Measurements from ENCODE around the gene ADGRA1.

The ADGRA1 gene, protein sequence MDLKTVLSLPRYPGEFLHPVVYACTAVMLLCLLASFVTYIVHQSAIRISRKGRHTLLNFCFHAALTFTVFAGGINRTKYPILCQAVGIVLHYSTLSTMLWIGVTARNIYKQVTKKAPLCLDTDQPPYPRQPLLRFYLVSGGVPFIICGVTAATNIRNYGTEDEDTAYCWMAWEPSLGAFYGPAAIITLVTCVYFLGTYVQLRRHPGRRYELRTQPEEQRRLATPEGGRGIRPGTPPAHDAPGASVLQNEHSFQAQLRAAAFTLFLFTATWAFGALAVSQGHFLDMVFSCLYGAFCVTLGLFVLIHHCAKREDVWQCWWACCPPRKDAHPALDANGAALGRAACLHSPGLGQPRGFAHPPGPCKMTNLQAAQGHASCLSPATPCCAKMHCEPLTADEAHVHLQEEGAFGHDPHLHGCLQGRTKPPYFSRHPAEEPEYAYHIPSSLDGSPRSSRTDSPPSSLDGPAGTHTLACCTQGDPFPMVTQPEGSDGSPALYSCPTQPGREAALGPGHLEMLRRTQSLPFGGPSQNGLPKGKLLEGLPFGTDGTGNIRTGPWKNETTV

DNA sequence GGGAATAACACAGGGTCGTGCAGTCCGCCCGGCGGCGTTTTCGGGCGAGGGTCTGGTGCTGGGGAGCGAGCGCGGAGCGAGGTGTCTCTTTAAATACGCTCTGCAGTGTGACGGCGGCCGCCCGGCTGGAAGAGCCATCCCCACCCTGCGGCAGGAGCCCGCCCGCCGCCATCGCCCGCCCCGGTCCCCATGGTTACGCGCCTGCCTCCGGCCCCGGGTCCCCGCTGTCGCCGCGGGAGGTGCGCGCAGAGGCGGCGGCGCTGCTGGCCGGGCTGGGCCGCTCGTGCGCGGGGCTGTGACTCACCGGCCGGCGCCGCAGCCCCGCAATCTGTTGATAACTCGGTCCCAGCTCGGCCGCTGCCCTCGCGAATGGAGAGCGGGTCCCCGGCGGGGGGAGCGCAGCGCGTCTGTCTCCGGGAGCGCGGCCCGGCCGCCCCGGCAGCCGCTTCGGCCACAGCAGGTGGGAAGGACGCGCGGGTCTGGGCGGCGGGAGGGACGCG, at the start of gene ADGRA1:
Gene ADGRA1, plus strand, starts transcription at position 246 of the 500 bp plus-strand sequence. CDS start 986 bp downstream, outside the sequence.
- no peak for DNase-seq (ENCODE audit: low read depth)
- no peak within 1 kb of the TSS for H3K4me3 ChIP-seq (ENCODE audit: control insufficient read depth, low read depth, low read length)
- TF ChIP-seq, protein P1, sequence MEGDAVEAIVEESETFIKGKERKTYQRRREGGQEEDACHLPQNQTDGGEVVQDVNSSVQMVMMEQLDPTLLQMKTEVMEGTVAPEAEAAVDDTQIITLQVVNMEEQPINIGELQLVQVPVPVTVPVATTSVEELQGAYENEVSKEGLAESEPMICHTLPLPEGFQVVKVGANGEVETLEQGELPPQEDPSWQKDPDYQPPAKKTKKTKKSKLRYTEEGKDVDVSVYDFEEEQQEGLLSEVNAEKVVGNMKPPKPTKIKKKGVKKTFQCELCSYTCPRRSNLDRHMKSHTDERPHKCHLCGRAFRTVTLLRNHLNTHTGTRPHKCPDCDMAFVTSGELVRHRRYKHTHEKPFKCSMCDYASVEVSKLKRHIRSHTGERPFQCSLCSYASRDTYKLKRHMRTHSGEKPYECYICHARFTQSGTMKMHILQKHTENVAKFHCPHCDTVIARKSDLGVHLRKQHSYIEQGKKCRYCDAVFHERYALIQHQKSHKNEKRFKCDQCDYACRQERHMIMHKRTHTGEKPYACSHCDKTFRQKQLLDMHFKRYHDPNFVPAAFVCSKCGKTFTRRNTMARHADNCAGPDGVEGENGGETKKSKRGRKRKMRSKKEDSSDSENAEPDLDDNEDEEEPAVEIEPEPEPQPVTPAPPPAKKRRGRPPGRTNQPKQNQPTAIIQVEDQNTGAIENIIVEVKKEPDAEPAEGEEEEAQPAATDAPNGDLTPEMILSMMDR (IDR thresholded peaks at IDR 0.05; ENCODE audit: control insufficient read depth, insufficient read depth, low read depth, low read length, missing control alignments): no peak

DNA sequence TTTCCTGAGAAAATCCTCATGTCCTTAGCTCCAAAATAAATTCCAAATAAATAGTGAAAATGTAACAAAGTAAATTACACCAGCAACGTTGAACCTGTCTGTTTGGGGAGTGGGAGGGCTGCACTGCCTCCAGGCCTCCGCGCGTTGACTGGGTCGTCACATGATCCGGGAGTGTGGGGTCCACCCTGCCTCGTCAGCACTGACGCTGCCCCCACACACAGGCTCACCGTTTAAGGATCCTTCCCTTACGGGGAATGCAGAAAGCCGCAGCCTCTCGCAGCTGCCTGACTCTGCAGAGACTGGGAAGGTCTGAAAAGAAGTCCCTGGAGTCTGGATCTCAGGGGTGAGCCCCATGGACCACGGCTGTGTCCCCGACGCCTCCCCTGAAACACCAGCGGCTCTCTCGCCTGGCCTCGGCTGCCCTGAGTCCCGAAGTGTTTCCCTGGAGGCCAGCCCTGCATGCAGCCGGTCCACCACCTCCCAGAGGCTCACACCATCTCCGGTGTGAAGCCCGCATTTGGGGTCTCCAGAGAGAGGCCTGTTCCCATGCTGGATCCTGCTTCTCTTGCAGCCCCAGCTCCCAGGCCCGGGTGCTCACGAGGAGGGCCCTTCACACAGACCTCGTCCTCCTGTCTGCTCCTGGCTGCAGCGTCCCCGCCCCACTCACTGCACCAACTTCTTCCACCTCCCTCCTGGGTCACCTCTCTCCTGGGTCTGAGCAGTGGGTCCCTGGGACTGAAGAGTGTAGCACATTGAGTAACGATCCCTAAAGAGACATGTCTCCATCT, 49.5 kb upstream of the ADGRA1 start:
- no peak for DNase-seq (ENCODE audit: low read depth)
- TF ChIP-seq, protein P1 (IDR thresholded peaks at IDR 0.05; ENCODE audit: control insufficient read depth, insufficient read depth, low read depth, low read length, missing control alignments): no peak
- no peak overlapping the region for H3K4me3 ChIP-seq (ENCODE audit: control insufficient read depth, low read depth, low read length)

DNA sequence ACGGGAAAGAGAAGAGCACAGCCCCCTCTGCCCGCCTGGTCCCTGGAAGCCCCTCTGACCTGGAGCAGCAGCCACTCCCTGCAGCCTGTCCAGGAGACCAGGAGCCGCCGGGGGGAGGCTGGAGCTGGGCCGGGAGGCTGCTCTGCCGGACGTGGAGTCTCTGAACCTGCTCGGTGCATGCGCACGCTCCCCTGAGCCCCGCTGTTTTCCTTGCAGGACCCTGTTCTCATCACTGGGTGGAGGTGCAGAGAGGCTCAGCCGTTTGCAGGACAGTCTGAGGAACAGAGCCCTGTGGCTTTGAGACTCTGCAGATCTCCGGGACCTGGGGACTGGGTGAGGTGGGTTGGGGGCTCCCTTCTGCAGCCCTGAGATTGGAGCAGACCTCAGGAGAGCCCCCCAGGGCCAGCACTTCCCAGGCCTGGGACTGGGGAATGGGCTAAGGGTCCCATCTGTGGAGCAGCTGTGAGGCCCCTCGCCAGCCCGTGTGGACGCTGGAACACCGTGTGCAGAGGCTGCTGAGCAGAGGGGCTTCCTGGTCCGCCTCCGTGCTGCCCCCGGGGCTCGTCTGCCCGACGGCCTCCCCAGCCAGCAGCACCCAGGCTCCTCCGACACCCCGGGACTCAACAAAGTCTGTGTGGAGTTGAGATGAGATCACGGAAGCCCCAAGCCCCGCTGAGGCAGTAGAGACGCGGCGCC, 48.5 kb upstream of the ADGRA1 start:
- TF ChIP-seq, protein P1 (IDR thresholded peaks at IDR 0.05; ENCODE audit: control insufficient read depth, insufficient read depth, low read depth, low read length, missing control alignments): no peak
- no peak overlapping the region for H3K4me3 ChIP-seq (ENCODE audit: control insufficient read depth, low read depth, low read length)
- no peak for DNase-seq (ENCODE audit: low read depth)

DNA sequence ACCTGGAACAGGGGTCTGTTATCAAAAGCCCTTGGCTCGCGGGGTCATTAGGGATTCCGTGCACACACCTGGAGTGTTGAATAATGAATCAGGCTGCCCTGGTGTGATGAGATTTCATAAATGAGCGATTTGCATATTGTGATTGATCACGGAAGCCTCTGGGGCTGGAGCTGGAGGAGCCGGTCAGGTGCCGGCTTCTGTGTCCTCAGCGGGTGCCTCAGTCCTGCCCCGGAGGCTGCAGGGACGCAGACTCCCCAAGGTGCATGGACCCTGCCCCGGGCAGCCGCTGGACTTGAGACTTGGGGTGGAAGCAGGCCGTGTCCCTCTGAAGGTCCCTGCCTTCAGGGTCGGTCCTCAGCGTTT, 47.9 kb upstream of the ADGRA1 start:
- DNase-seq (ENCODE audit: low read depth): no peak
- no peak overlapping the region for H3K4me3 ChIP-seq (ENCODE audit: control insufficient read depth, low read depth, low read length)
- TF ChIP-seq, protein P1 (IDR thresholded peaks at IDR 0.05; ENCODE audit: control insufficient read depth, insufficient read depth, low read depth, low read length, missing control alignments): no peak

DNA sequence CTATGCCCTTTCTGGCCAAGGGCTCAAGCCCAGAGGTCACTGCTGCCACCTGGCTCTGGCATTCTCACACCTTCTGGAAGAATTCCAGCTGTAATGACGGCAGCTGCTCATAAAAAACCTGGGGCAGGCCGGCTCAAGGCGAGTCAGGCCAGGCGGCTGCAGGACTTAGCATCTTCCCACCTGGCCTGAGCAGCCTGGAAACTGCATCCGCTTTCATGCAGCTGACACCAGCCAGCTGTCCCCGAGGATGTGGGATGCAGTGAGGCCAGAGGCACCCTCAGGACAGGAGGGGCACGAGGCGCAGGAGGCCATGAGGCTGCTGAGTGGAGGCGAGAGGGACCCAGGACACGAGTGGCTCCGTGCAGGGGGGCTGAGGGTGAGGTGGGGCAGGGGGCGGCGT, 47.5 kb upstream of the ADGRA1 start:
- TF ChIP-seq, protein P1 (IDR thresholded peaks at IDR 0.05; ENCODE audit: control insufficient read depth, insufficient read depth, low read depth, low read length, missing control alignments): no peak
- DNase-seq (ENCODE audit: low read depth): no peak

DNA sequence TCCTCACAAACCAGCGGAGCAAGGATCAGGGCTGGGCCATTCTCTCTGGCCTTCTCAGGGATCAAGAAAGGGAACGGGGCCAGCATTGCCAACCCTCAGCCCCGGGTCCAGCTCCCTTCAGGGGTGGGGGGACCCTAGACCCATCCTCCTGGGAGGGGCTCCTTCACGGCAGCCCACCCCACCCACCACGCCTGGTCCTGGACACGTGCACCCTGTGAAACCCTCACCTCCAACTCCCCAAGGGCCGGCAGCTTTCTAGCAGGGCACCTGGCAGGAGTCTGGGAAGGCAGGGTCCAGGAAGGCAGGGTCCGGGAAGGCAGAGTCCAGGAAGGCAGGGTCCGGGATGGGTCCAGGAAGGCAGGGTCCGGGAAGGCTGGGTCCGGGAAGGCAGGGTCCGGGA, 46.6 kb upstream of the ADGRA1 start:
- TF ChIP-seq, protein P1 (IDR thresholded peaks at IDR 0.05; ENCODE audit: control insufficient read depth, insufficient read depth, low read depth, low read length, missing control alignments): no peak
- no peak overlapping the region for H3K4me3 ChIP-seq (ENCODE audit: control insufficient read depth, low read depth, low read length)
- DNase-seq (ENCODE audit: low read depth): no peak

More for the DNA sequence above, 47.5 kb upstream of the ADGRA1 start:
- no peak overlapping the region for H3K4me3 ChIP-seq (ENCODE audit: control insufficient read depth, low read depth, low read length)
